OCI-LY7 (cell line): Measurements from ENCODE around the gene TEN1. TPM values are rescaled to one million over a fixed set of nuclear protein-coding genes. Genes with fewer than 3 reads are reported as not detected.

Source experiments
- BruUV-seq: library from RNA; stranded (reverse); fragments of 400-500 nt; replicated peaks from 2 replicates; lab custom pipeline; 2021; lab: Mats Ljungman, UMichigan
- CTCF ChIA-PET: fragments of 300-600 bp; sonication (Branson Sonifier 250); formaldehyde crosslinking; loops from one replicate; lab custom pipeline; 2022; ENCODE audit warnings: antibody characterized with exemption; ENCODE audit not compliant: unreplicated experiment; lab: Charles Lee
- POLR2A ChIA-PET: fragments of 300-600 bp; sonication (Branson Sonifier 250); formaldehyde crosslinking; loops from one replicate; lab custom pipeline; 2022; ENCODE audit warnings: antibody characterized with exemption; lab: Charles Lee
- DNase-seq: peaks from one replicate; pipeline ENCODE4 v3.0.0-alpha.2; 2015; ENCODE audit warnings: low spot score
- H2AFZ ChIP-seq: fragments of 200-600 bp; sonication (generic), shearing (Covaris generic); 2 replicates; pipeline ENCODE4 v1.6.1; 2014; ENCODE audit warnings: mild to moderate bottlenecking, antibody characterized with exemption, low read length, moderate library complexity
- H3K27ac ChIP-seq: fragments of 200-600 bp; sonication (generic); 2 replicates; pipeline ENCODE4 v1.5.1; 2014; ENCODE audit warnings: mixed run types, low read depth, mild to moderate bottlenecking, moderate library complexity, low read length, inconsistent platforms; ENCODE audit not compliant: poor library complexity, severe bottlenecking
- H3K36me3 ChIP-seq: fragments of 200-600 bp; sonication (generic); 2 replicates; pipeline ENCODE4 v1.6.1; 2014; ENCODE audit warnings: mild to moderate bottlenecking, antibody characterized with exemption, low read length, moderate library complexity, mixed read lengths; ENCODE audit not compliant: insufficient read depth
- H3K4me1 ChIP-seq: fragments of 200-600 bp; sonication (generic); 2 replicates; pipeline ENCODE4 v1.5.1; 2014; ENCODE audit warnings: mild to moderate bottlenecking, low read length; ENCODE audit not compliant: insufficient read depth, poor library complexity, severe bottlenecking
- H3K4me2 ChIP-seq: fragments of 200-600 bp; sonication (generic); 2 replicates; pipeline ENCODE4 v1.6.1; 2014; ENCODE audit warnings: mild to moderate bottlenecking, low read length
- H3K4me3 ChIP-seq: fragments of 200-600 bp; sonication (generic); 2 replicates; pipeline ENCODE4 v1.5.1; 2014; ENCODE audit warnings: mild to moderate bottlenecking, low read depth, low read length; ENCODE audit not compliant: poor library complexity, severe bottlenecking
- H3K79me2 ChIP-seq: fragments of 200-600 bp; sonication (generic); 2 replicates; pipeline ENCODE4 v1.6.1; 2016; ENCODE audit warnings: low read depth, mild to moderate bottlenecking, low read length, moderate library complexity, mixed read lengths; ENCODE audit not compliant: insufficient read depth
- H3K9me2 ChIP-seq: fragments of 200-600 bp; sonication (generic); 2 replicates; pipeline ENCODE4 v1.6.1; 2016; ENCODE audit warnings: mild to moderate bottlenecking, low read length, mixed read lengths; ENCODE audit not compliant: insufficient read depth
- H3K9me3 ChIP-seq: fragments of 200-600 bp; sonication (generic); 2 replicates; pipeline ENCODE4 v1.6.1; 2014; ENCODE audit warnings: mild to moderate bottlenecking, mixed run types, low read length, mixed read lengths
- H4K20me1 ChIP-seq: fragments of 200-600 bp; sonication (generic); 2 replicates; pipeline ENCODE4 v1.6.1; 2014; ENCODE audit warnings: mild to moderate bottlenecking, antibody characterized with exemption, low read length, moderate library complexity, mixed read lengths; ENCODE audit not compliant: insufficient read depth
- CTCF ChIP-seq: fragments of 200-600 bp; sonication (generic); conservative IDR thresholded peaks from 2 replicates; pipeline ENCODE4 v1.5.1; 2014; ENCODE audit warnings: mild to moderate bottlenecking, antibody characterized with exemption, low read length, moderate library complexity, mixed read lengths
- EZH2phosphoT487 ChIP-seq: fragments of 200-600 bp; sonication (generic); IDR thresholded peaks from 2 replicates; pipeline ENCODE4 v1.6.1; 2018; ENCODE audit warnings: low read depth, borderline replicate concordance, mild to moderate bottlenecking, mixed run types, antibody characterized with exemption, low read length, moderate library complexity, mixed read lengths
- intact Hi-C: fragments of 100-400 bp; cut with micrococcal nuclease; formaldehyde crosslinking; loops from one replicate; pipeline ENCODE4 v1.10.0; 2022; ENCODE audit not compliant: unreplicated experiment
- total RNA-seq, 2 experiments: library from RNA; depleted of rRNA in 1 of 2; stranded (reverse); fragments of >200 nt in 1 of 2; shearing (Covaris generic) in 1 of 2; gene quantifications; 2 replicates each; pipeline ENCODE4 v1.2.3, GENCODE V29; 2014 to 2022

TEN1 gene
- total RNA-seq, 2 experiments from 2014 or later = 17.6 to 18.2 TPM

DNA sequence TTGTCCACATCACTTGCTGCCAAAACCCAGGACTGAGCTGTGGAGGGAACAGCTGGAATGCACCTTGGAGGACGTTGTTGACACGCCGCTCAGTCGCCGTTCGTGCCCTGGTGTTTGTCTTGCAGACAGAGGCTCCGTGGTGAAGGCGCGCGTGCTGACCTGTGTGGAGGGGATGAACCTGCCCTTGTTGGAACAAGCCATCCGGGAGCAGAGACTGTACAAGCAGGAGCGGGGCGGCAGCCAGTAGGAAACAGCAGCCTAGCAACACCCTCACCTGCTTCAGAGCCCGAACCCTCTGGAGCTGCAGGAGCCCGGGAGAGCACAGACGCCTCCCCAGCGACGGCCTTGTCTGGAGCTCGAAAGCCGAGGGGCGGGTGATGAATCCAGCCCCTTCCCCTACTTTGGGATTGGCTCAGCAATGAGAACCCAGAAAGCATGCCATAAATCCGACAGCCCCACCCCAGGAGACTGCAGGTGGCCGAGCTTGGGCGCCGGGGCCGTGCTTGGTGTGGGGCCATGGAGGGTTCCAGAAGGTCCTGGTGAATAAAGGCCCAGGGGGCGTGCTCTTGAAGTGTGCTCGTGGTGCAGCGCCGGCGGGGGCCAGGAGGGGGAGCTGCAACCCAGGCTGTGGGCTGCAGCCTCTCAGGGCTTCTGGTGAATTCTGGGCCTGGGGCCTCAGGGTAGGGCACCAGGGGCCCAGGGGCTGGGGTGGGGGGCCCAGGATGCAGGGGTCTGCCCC, 21.1 kb downstream of the TEN1 start:
- H3K79me2 ChIP-seq = no peaks in the 10 kb centered on the region
- H3K4me3 ChIP-seq = no peak overlapping the region
- 0 out of 2 replicates have a peak overlapping the region, but pooled peaks have one; percentile 7 for H2AFZ ChIP-seq
- POLR2A ChIA-PET = interaction anchor here (0.7 to 1.1 kb wide), 2 partner anchors 47 to 91 kb away, joined by 3 to 5 read pairs; no protein-coding TSS in a partner anchor
- H3K9me3 ChIP-seq = no peaks in the 10 kb centered on the region
- H3K4me2 ChIP-seq = no peak overlapping the region
- peaks cover 17% of the 10 kb centered on the region; the same call in 1 of the 2 replicates for H3K36me3 ChIP-seq
- no TSS peak for BruUV-seq
- H4K20me1 ChIP-seq = no peaks in the 10 kb centered on the region
- intact Hi-C loops = loop anchor here (1.0 kb wide), 1 partner anchor 95 kb away; no protein-coding TSS in a partner anchor
- no peaks in the 10 kb centered on the region for H3K9me2 ChIP-seq
- CTCF ChIA-PET = interaction anchor here (0.6 to 1.2 kb wide), 5 partner anchors 10 to 189 kb away, joined by 3 to 4 read pairs (median 3); no protein-coding TSS in a partner anchor
- TF ChIP-seq CTCF (peak; percentile 99), EZH2phosphoT487 (no peak)
- H3K4me1 ChIP-seq = peaks cover 19% of the 10 kb centered on the region
- H3K27ac ChIP-seq = no peak overlapping the region
- peak; percentile 83 for DNase-seq

- Histone ChIP-seq H2AFZ (0 out of 2 replicates have a peak within 1 kb of the TSS, but pooled peaks have one; percentile 7), H3K4me3 (no peak within 1 kb of the TSS), H3K79me2 (no peaks in the 10 kb centered on the region), H3K9me3 (no peaks in the 10 kb centered on the region), H4K20me1 (no peaks in the 10 kb centered on the region), H3K4me1 (peaks cover 19% of the 10 kb centered on the region), H3K9me2 (no peaks in the 10 kb centered on the region), H3K4me2 (no peak within 1 kb of the TSS), H3K27ac (no peak within 1 kb of the TSS), H3K36me3 (peaks cover 16% of the 10 kb centered on the region; the same call in 1 of the 2 replicates)
- no peak for DNase-seq
- intact Hi-C loops = loop anchor here (1.0 kb wide), 1 partner anchor 96 kb away; no protein-coding TSS in a partner anchor
- POLR2A ChIA-PET = interaction anchor here (0.7 kb wide), 1 partner anchor 46 kb away, joined by 3 read pairs; no protein-coding TSS in a partner anchor
- CTCF ChIA-PET = interaction anchor here (0.6 kb wide), 2 partner anchors 25 to 190 kb away, joined by 3 read pairs; no protein-coding TSS in a partner anchor
- BruUV-seq = no TSS peak
- TF ChIP-seq CTCF = peak; percentile 61
- no peak for TF ChIP-seq EZH2phosphoT487
Measured at GRCh38 chr17:76000755-76001521, 21.9 kb downstream of the TEN1 start, which contains the start of gene CDK3. TSS of gene CDK3 (plus strand) at chr17:76000855. CDS start at chr17:76001426, 571 bp downstream.
